ENCODE measurements around the gene RHEX. TPM values are rescaled to one million over a fixed set of nuclear protein-coding genes. Genes with fewer than 3 reads are reported as not detected.

RHEX gene
- total and polyA plus RNA-seq, 4 donors: 0.57 to 7.4 (median 1.2) TPM

DNA sequence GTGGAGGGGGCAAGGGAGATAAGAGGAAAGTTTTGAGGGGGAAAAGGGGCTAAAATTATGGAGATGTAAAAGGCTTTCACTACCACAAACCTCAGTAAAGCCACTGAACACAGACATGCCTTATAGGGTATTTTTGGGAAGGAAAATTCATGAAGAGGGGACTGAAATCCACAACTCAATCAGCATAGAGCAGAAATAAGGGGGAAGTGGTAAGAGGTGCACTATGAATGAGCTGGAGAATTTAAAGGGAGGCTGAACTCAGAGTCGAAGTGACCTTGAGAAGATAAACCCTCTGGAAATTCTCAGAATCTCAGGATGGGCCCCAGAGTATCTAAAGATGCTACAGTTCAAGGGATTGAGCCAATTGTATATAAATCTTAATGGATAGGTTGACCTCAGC lies 15.3 kb downstream of the RHEX start:
- 39 to 48% methylated on average over 1 of the region's 1 CpG for WGBS, 2 donors
- no peak for DNase-seq
- Histone ChIP-seq H3K4me1 (ENCODE audit: control insufficient read depth in 5 of 5, insufficient read depth in 5 of 5, low read length in 5 of 5) (peaks cover 0 to 4% (median 0%) of the 10 kb centered on the region in 5 donors), H3K27ac (ENCODE audit: low read depth in 1 of 2, low read length in 1 of 2) (no peak overlapping the region), H3K9ac (ENCODE audit: insufficient read depth in 1 of 2, low read length in 2 of 2) (no peak overlapping the region), H3K36me3 (ENCODE audit: control insufficient read depth in 4 of 4, insufficient read depth in 4 of 4, low read length in 4 of 4) (no peaks in the 10 kb centered on the region), H3K27me3 (ENCODE audit: control insufficient read depth in 3 of 3, insufficient read depth in 3 of 3, low read length in 2 of 3) (peaks cover 0 to 2% (median 0%) of the 10 kb centered on the region in 3 donors), H3K4me3 (no peak overlapping the region), H3K9me3 (ENCODE audit: control insufficient read depth in 4 of 4, insufficient read depth in 3 of 4, low read length in 3 of 4) (no peaks in the 10 kb centered on the region)
- TF ChIP-seq, protein P1, sequence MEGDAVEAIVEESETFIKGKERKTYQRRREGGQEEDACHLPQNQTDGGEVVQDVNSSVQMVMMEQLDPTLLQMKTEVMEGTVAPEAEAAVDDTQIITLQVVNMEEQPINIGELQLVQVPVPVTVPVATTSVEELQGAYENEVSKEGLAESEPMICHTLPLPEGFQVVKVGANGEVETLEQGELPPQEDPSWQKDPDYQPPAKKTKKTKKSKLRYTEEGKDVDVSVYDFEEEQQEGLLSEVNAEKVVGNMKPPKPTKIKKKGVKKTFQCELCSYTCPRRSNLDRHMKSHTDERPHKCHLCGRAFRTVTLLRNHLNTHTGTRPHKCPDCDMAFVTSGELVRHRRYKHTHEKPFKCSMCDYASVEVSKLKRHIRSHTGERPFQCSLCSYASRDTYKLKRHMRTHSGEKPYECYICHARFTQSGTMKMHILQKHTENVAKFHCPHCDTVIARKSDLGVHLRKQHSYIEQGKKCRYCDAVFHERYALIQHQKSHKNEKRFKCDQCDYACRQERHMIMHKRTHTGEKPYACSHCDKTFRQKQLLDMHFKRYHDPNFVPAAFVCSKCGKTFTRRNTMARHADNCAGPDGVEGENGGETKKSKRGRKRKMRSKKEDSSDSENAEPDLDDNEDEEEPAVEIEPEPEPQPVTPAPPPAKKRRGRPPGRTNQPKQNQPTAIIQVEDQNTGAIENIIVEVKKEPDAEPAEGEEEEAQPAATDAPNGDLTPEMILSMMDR (IDR thresholded peaks at IDR 0.05; ENCODE audit: control extremely low read depth, extremely low read depth): no peak
- ATAC-seq (ENCODE audit: insufficient read depth, low FRiP score): no peak

DNA sequence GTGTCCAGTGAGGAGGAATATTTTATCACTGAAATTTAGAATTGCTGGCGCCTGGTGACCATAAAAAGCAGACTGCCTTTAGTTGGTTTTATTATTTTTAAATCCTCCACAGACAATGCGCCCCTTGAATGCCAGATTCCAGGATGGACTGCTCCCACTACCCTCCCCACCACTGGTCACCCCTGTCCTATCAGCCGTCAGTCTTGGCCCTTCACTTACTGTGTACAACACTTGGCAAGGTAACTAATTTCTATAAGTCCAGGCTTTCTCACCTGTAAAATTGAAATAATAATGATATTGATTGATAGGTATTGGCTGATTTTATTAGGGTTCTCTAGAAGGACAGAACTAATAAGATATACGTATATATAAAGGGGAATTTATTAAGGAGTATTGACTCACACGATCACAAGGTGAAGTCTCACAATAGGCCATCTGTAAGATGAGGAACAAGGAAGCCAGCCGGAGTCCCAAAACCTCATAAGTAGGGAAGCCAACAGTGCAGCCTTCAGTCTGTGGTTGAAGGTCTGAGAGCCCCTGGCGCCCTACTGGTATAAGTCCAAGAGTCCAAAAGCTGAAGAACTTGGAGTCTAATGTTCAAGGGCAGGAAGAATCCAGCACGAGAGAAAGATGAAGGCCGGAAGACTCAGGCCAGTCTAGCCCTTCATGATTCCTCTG lies 17.8 kb downstream of the RHEX start:
- H3K9me3 ChIP-seq (ENCODE audit: control insufficient read depth in 4 of 4, insufficient read depth in 3 of 4, low read length in 3 of 4): no peaks in the 10 kb centered on the region

DNA sequence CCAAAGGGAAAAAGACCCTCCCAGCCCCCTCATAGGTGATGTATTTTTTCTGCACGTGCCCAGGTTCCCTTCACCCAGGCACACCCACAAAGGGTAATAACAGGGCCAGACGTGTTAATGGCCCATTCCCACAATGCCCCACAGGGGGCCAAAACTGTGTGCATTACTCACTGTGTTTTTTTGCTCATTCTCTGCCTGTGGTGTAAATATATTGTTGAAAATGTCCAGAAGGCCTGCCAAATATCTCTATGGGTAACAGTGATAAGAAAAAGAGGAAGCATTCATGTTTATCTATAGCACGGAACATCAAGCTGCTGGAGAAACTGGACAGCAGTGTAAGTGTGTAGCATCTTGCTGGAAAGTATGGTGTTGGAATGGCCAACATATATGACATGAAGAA lies 21.9 kb downstream of the RHEX start:
- TF ChIP-seq, protein P1 (IDR thresholded peaks at IDR 0.05; ENCODE audit: control extremely low read depth, extremely low read depth): no peak
- Histone ChIP-seq H3K4me3 (no peak overlapping the region), H3K36me3 (ENCODE audit: control insufficient read depth in 4 of 4, insufficient read depth in 4 of 4, low read length in 4 of 4) (no peaks in the 10 kb centered on the region), H3K4me1 (ENCODE audit: control insufficient read depth in 5 of 5, insufficient read depth in 5 of 5, low read length in 5 of 5) (no peaks in the 10 kb centered on the region), H3K27me3 (ENCODE audit: control insufficient read depth in 3 of 3, insufficient read depth in 3 of 3, low read length in 2 of 3) (peaks cover 0 to 2% (median 0%) of the 10 kb centered on the region in 3 donors), H3K9ac (ENCODE audit: insufficient read depth in 1 of 2, low read length in 2 of 2) (no peak overlapping the region), H3K9me3 (ENCODE audit: control insufficient read depth in 4 of 4, insufficient read depth in 3 of 4, low read length in 3 of 4) (peaks cover 0 to 2% (median 0%) of the 10 kb centered on the region in 4 donors), H3K27ac (ENCODE audit: low read depth in 1 of 2, low read length in 1 of 2) (no peak overlapping the region)
- ATAC-seq (ENCODE audit: insufficient read depth, low FRiP score) (no peak), DNase-seq (no peak)
- WGBS, 2 donors: 27 to 39% methylated on average over 3 of the region's 3 CpGs

More for the DNA sequence above, 17.8 kb downstream of the RHEX start:
- no peak for ATAC-seq (ENCODE audit: insufficient read depth, low FRiP score)
- no peak overlapping the region for H3K27ac ChIP-seq (ENCODE audit: low read depth in 1 of 2, low read length in 1 of 2)
- H3K36me3 ChIP-seq (ENCODE audit: control insufficient read depth in 4 of 4, insufficient read depth in 4 of 4, low read length in 4 of 4): no peaks in the 10 kb centered on the region
- no peak overlapping the region for H3K4me3 ChIP-seq
- 69 to 84% methylated on average over 9 of the region's 9 CpGs for WGBS, 2 donors
- TF ChIP-seq, protein P1 (IDR thresholded peaks at IDR 0.05; ENCODE audit: control extremely low read depth, extremely low read depth): no peak
- peaks cover 0 to 2% (median under 1%) of the 10 kb centered on the region in 3 donors for H3K27me3 ChIP-seq (ENCODE audit: control insufficient read depth in 3 of 3, insufficient read depth in 3 of 3, low read length in 2 of 3)
- no peak for DNase-seq
- H3K4me1 ChIP-seq (ENCODE audit: control insufficient read depth in 5 of 5, insufficient read depth in 5 of 5, low read length in 5 of 5): peaks cover 0 to 4% (median 0%) of the 10 kb centered on the region in 5 donors
- H3K9ac ChIP-seq (ENCODE audit: insufficient read depth in 1 of 2, low read length in 2 of 2): no peak overlapping the region

All from lung (tissue), 12 donors.